EH (cell line): ENCODE results near the gene LRRC59.

Experiments
- DNase-seq: peaks from one replicate; pipeline ENCODE4 v3.0.0-alpha.2; 2015; ENCODE audit warnings: low read depth

The LRRC59 gene

GRCh38 chr17:50346313-50347116, 50.8 kb downstream of the LRRC59 start:
- DNase-seq, result peak; percentile 38

GRCh38 chr17:50345432-50346312, 51.7 kb downstream of the LRRC59 start, which contains the start of gene XYLT2:
TSS of gene XYLT2 (plus strand) at chr17:50346126. CDS start at chr17:50346141, 15 bp downstream.
- peak; percentile 82 for DNase-seq

GRCh38 chr17:50344731-50345365, 52.5 kb downstream of the LRRC59 start:
- peak; percentile 30 for DNase-seq

GRCh38 chr17:50339381-50339780, 57.9 kb downstream of the LRRC59 start:
- DNase-seq, result no peak

GRCh38 chr17:50338645-50339044, 58.7 kb downstream of the LRRC59 start:
- no peak for DNase-seq

- DNase-seq, result no peak
Measured at GRCh38 chr17:50337956-50338355, 59.4 kb downstream of the LRRC59 start.

GRCh38 chr17:50333291-50334057, 63.8 kb downstream of the LRRC59 start:
- peak; percentile 18 for DNase-seq

- DNase-seq, result no peak
Measured at GRCh38 chr17:50332196-50332595, 65.1 kb downstream of the LRRC59 start.
